ENCODE measurements around the gene ASS1. TPM values are rescaled to one million over a fixed set of nuclear protein-coding genes. Genes with fewer than 3 reads are reported as not detected.

Gene ASS1
- total and polyA plus RNA-seq, 2 of the 13 experiments (the other 11 are each of a cell fraction or from before 2014, with no cell fraction given), result 77.6 to 122 TPM

- no peak overlapping the region for H2AFZ ChIP-seq (ENCODE audit: low read length)
- H3K79me2 ChIP-seq (ENCODE audit: insufficient read depth, low read length), result no peaks in the 10 kb centered on the region
- H3K9me3 ChIP-seq (ENCODE audit: low read length), result no peaks in the 10 kb centered on the region
- BruUV-seq (replicated peaks), result no TSS peak
- H3K9ac ChIP-seq (ENCODE audit: insufficient read depth, low read depth, low read length), result no peak overlapping the region
- H3K4me1 ChIP-seq (ENCODE audit: insufficient read depth, low read length), result peaks cover 58% of the 10 kb centered on the region
- POLR2A ChIA-PET, result interaction anchor here (3.4 kb wide), 1 partner anchor 24 kb away, joined by 16 read pairs; no protein-coding TSS in a partner anchor
- no peaks in the 10 kb centered on the region for H4K20me1 ChIP-seq (ENCODE audit: insufficient read depth, low read length)
- no peak for DNase-seq (ENCODE audit: low spot score)
- peak; percentile 6; the same call in 2 of the 3 replicates for ATAC-seq
- no peak for FAIRE-seq
- no peak overlapping the region for H3K4me3 ChIP-seq (replicated peaks in 1 of 3; ENCODE audit: insufficient read depth in 1 of 3, low read depth in 2 of 3, low read length in 3 of 3)
- H3K27me3 ChIP-seq (ENCODE audit: control insufficient read depth in 1 of 2, insufficient read depth in 2 of 2, low read length in 2 of 2), result no peaks in the 10 kb centered on the region; a peak in 2 of 5 replicates
- H3K36me3 ChIP-seq (replicated peaks in 1 of 2; ENCODE audit: control insufficient read depth in 1 of 2, insufficient read depth in 2 of 2, low read length in 2 of 2), result no peaks in the 10 kb centered on the region
- H3K4me2 ChIP-seq (ENCODE audit: low read depth, low read length), result no peak overlapping the region
- CTCF ChIA-PET (ENCODE audit: low intra/inter-chr PET ratio, low total read pairs), result no interaction called here
- 39% methylated on average over 7 of the region's 12 CpGs for WGBS (ENCODE audit: low lambda C conversion rate)
- intact Hi-C loops (cut with micrococcal nuclease; ENCODE audit: unreplicated experiment) (no loop called here), in situ Hi-C loops (cut with HindIII; ENCODE audit: extremely low pct_ligation_motif_present, low pct_unique_long_range_greater_than_20kb) (no loop called here)
- H3K27ac ChIP-seq (ENCODE audit: extremely low read length, insufficient read depth, low read length), result no peak overlapping the region
- no peak for TF ChIP-seq HNF1B (CRISPR knock-in tag; IDR thresholded peaks at IDR 0.05)
- TF ChIP-seq ZSCAN5A (CRISPR knock-in tag; IDR thresholded peaks at IDR 0.05; ENCODE audit: borderline replicate concordance), result no peak
- no peak for TF ChIP-seq ZFAT (CRISPR knock-in tag; conservative IDR thresholded peaks at IDR 0.05)
- TF ChIP-seq HNRNPK (IDR thresholded peaks at IDR 0.05; ENCODE audit: low read depth, low read length, poor library complexity, severe bottlenecking), result no peak
- TF ChIP-seq ZNF703 (CRISPR knock-in tag; IDR thresholded peaks at IDR 0.05; ENCODE audit: borderline replicate concordance), result no peak
- TF ChIP-seq ZNF33A (CRISPR knock-in tag; IDR thresholded peaks at IDR 0.05; ENCODE audit: borderline replicate concordance), result no peak
- no peak for TF ChIP-seq SRY (CRISPR knock-in tag; IDR thresholded peaks at IDR 0.05)
- TF ChIP-seq PLRG1 (conservative IDR thresholded peaks at IDR 0.05), result no peak
- no peak for TF ChIP-seq ZBTB4 (CRISPR knock-in tag; IDR thresholded peaks at IDR 0.05; ENCODE audit: borderline replicate concordance)
- no peak for TF ChIP-seq AFF4 (CRISPR knock-in tag; IDR thresholded peaks at IDR 0.05)
- no peak for TF ChIP-seq RAD51 (IDR thresholded peaks at IDR 0.05; ENCODE audit: borderline replicate concordance)
- no peak for TF ChIP-seq ZNF670 (CRISPR knock-in tag; IDR thresholded peaks at IDR 0.05; ENCODE audit: borderline replicate concordance)
- TF ChIP-seq CREM (IDR thresholded peaks at IDR 0.05), result no peak
- TF ChIP-seq CREM (CRISPR knock-in tag; IDR thresholded peaks at IDR 0.05), result no peak
Observed at GRCh38 chr9:130523921-130524320, 79.2 kb downstream of the ASS1 start.

All from HepG2 (cell line).